Calu3 (cell line): ENCODE results near the gene PLPP6. TPM values are rescaled to one million over a fixed set of nuclear protein-coding genes. Genes with fewer than 3 reads are reported as not detected.
A peak's percentile ranks its signal among the peaks of the same experiment; 100 is the strongest.
"Not testable (repeated sequence)": the region's sequence is repeated elsewhere in the genome, so short reads cannot be mapped to it uniquely, and the experiment has no call there.

Experiments
- BruUV-seq: library from RNA; stranded (reverse); fragments of 400-500 nt; replicated peaks from 2 replicates; lab custom pipeline; 2021; lab: Mats Ljungman, UMichigan
- CTCF ChIA-PET: fragments of 300-600 bp; sonication (Branson Sonifier 250); formaldehyde crosslinking; loops from one replicate; lab custom pipeline; 2022; ENCODE audit warnings: antibody characterized with exemption; lab: Charles Lee
- DNase-seq: peaks from one replicate; pipeline ENCODE4 v3.0.0; 2022
- H3K27ac Mint-ChIP-seq: one replicate; pipeline ENCODE4 v1.8.0; 2022; ENCODE audit warnings: mixed read lengths; ENCODE audit not compliant: unreplicated experiment
- H3K27me3 Mint-ChIP-seq: one replicate; pipeline ENCODE4 v1.8.0; 2022; ENCODE audit warnings: mixed read lengths; ENCODE audit not compliant: unreplicated experiment
- H3K36me3 Mint-ChIP-seq: one replicate; pipeline ENCODE4 v1.8.0; 2022; ENCODE audit warnings: mild to moderate bottlenecking, moderate library complexity, mixed read lengths; ENCODE audit not compliant: insufficient read depth, unreplicated experiment
- H3K4me1 Mint-ChIP-seq: one replicate; pipeline ENCODE4 v1.8.0; 2022; ENCODE audit warnings: mild to moderate bottlenecking, low read depth, mixed read lengths; ENCODE audit not compliant: unreplicated experiment
- H3K4me3 Mint-ChIP-seq: one replicate; pipeline ENCODE4 v1.8.0; 2022; ENCODE audit warnings: mild to moderate bottlenecking, low read depth, moderate library complexity, mixed read lengths; ENCODE audit not compliant: unreplicated experiment
- H3K9me3 Mint-ChIP-seq: one replicate; pipeline ENCODE4 v1.8.0; 2022; ENCODE audit warnings: low read depth, mixed read lengths; ENCODE audit not compliant: unreplicated experiment
- intact Hi-C: fragments of 100-400 bp; cut with micrococcal nuclease; formaldehyde crosslinking; loops from one replicate; pipeline ENCODE4 v1.10.0; 2022; ENCODE audit not compliant: unreplicated experiment
- total RNA-seq: library from RNA; stranded (reverse); gene quantifications from 2 replicates; pipeline ENCODE4 v1.2.3, GENCODE V29; 2022
- TF ChIP-seq, protein P1 (sequence below): fragments of 200-600 bp; IDR thresholded peaks from one replicate; pipeline ENCODE4 v1.8.0; 2022; ENCODE audit warnings: antibody characterized with exemption; ENCODE audit not compliant: unreplicated experiment

PLPP6 gene
- total RNA-seq, 1 experiment from 2014 or later = 10.3 TPM

DNA sequence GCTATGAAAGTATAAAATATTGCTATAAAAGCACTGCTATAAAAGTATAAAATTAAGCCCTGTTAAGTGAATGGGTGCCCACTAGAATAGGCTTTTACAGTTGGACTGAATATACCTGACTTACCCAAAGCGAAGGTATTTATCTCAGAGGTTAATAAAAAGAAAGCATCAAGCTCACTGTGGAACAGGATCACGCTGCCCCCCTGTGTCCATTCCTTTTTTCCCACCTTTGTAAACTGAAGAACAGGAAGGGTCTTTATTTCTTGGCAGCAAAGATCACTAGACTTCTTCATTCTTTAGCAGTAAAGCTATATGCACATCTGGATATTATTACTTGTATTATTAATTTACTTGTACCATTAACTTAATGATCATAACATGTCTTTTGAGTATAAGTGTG lies 22.1 kb upstream of the PLPP6 start:
- H3K4me1 Mint-ChIP-seq = no peaks in the 10 kb centered on the region
- no peaks in the 10 kb centered on the region for H3K27me3 Mint-ChIP-seq
- TF ChIP-seq, protein P1, sequence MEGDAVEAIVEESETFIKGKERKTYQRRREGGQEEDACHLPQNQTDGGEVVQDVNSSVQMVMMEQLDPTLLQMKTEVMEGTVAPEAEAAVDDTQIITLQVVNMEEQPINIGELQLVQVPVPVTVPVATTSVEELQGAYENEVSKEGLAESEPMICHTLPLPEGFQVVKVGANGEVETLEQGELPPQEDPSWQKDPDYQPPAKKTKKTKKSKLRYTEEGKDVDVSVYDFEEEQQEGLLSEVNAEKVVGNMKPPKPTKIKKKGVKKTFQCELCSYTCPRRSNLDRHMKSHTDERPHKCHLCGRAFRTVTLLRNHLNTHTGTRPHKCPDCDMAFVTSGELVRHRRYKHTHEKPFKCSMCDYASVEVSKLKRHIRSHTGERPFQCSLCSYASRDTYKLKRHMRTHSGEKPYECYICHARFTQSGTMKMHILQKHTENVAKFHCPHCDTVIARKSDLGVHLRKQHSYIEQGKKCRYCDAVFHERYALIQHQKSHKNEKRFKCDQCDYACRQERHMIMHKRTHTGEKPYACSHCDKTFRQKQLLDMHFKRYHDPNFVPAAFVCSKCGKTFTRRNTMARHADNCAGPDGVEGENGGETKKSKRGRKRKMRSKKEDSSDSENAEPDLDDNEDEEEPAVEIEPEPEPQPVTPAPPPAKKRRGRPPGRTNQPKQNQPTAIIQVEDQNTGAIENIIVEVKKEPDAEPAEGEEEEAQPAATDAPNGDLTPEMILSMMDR = peak; percentile 35
- H3K4me3 Mint-ChIP-seq = no peak overlapping the region
- no peaks in the 10 kb centered on the region for H3K36me3 Mint-ChIP-seq
- CTCF ChIA-PET = interaction anchor here (0.8 to 1.3 kb wide), 2 partner anchors 13 to 257 kb away, joined by 4 to 6 read pairs; no protein-coding TSS in a partner anchor
- H3K27ac Mint-ChIP-seq = no peak overlapping the region
- intact Hi-C loops = loop anchor here (2.0 to 5.0 kb wide), 2 partner anchors 153 to 257 kb away; no protein-coding TSS in a partner anchor
- DNase-seq = peak; percentile 48
- H3K9me3 Mint-ChIP-seq = no peaks in the 10 kb centered on the region
- no TSS peak for BruUV-seq

DNA sequence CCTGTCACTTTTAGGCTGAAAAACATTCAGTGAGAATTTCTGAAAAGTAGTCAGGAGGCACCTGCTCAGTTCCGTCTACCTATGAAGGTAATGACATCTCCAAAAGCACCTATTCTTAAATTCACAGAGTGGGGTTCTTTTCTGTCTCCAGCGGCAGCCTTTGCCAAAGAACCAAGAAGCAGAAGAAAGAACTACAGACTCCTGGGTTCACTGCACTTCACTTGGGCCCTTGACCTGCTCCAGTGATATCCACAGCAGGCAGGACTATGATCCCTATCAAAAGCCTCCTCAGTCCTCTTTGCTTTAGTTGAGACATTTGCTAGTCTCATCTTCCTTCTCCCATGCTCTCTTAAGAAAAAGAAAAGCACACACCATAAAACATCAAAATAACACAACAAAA lies 19.7 kb upstream of the PLPP6 start:
- Mint-ChIP-seq H3K36me3 (no peaks in the 10 kb centered on the region), H3K4me3 (no peak overlapping the region), H3K27me3 (no peaks in the 10 kb centered on the region), H3K4me1 (no peaks in the 10 kb centered on the region), H3K27ac (no peak overlapping the region), H3K9me3 (no peaks in the 10 kb centered on the region)
- TF ChIP-seq, protein P1 = no peak
- no peak for DNase-seq
- CTCF ChIA-PET = no interaction called here
- BruUV-seq = no TSS peak
- intact Hi-C loops = loop anchor here (5.0 kb wide), 1 partner anchor 155 kb away; no protein-coding TSS in a partner anchor

DNA sequence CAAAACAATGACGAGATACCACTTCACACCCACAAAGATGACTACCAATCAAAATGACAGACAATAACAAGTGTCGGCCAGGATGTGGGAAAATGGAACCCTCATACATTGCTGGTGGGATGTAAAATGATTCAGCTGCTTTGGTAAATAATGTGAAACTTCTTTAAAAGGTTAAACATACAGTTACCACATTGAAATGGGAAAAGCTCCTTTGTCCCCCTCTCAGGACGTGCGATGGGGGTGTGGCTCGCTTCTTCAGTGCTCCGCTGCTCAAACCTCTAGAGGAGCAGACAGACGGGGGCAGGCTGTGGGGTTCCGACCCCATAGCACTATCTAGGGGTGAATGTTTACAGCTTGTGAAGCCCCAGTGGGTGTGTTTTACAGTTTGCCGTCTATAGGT lies 8.0 kb upstream of the PLPP6 start:
- no peaks in the 10 kb centered on the region for H3K36me3 Mint-ChIP-seq
- H3K4me1 Mint-ChIP-seq = no peaks in the 10 kb centered on the region
- intact Hi-C loops = no loop called here
- H3K27me3 Mint-ChIP-seq = no peaks in the 10 kb centered on the region
- H3K27ac Mint-ChIP-seq = no peak overlapping the region
- TF ChIP-seq, protein P1 = no peak
- H3K4me3 Mint-ChIP-seq = no peak overlapping the region
- DNase-seq = no peak
- CTCF ChIA-PET = no interaction called here
- no TSS peak for BruUV-seq
- H3K9me3 Mint-ChIP-seq = no peaks in the 10 kb centered on the region

DNA sequence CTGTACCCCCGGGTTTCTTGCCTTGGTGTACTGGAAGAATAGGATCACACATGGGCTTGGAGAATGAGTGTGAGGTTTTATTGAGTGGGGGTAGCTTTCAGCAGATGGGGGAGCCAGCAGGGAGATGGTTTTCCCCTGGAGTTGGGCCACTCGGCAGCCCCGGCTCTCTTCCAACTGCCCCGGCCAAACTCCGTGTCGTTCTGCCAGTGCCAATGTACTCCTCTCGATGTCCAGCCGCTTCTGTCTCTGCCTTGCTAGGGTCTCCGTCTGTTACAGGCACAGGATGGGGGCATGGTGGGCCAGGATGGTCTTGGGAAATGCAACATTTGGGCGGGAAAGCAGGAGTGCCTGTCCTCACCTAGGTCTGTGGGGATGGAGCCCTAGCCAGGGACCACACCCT lies 7.6 kb upstream of the PLPP6 start:
- BruUV-seq = no TSS peak
- TF ChIP-seq, protein P1 = no peak
- DNase-seq = no peak
- Mint-ChIP-seq H3K9me3 (no peaks in the 10 kb centered on the region), H3K27me3 (no peaks in the 10 kb centered on the region), H3K27ac (no peak overlapping the region), H3K4me1 (no peaks in the 10 kb centered on the region), H3K4me3 (no peak overlapping the region), H3K36me3 (no peaks in the 10 kb centered on the region)
- CTCF ChIA-PET = no interaction called here
- intact Hi-C loops = no loop called here

DNA sequence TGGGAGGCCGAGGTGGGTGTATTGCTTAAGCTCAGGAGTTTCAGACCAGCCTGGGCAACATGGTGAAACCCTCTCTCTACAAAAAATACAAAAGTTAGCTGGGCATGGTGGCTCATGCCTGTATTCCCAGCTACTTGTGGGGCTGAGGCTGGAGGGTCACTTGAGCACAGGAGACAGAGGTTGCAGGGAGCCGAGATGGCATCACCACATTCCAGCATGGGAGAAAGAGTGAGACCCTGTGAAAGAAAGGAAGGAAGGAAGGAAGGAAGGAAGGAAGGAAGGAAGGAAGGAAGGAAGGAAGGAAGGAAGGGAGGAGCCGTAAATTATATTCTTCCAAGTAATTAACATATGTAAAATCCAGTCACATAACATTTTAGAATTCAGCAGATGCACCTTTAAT lies 5.9 kb upstream of the PLPP6 start:
- H3K27ac Mint-ChIP-seq, BruUV-seq, H3K4me3 Mint-ChIP-seq, H3K9me3 Mint-ChIP-seq, H3K27me3 Mint-ChIP-seq, intact Hi-C loops, H3K4me1 Mint-ChIP-seq, H3K36me3 Mint-ChIP-seq, DNase-seq: not testable (repeated sequence)
- CTCF ChIA-PET = interaction anchor here (0.6 kb wide), 1 partner anchor 31 kb away, joined by 5 read pairs; no protein-coding TSS in a partner anchor
